Activated CD8-positive, alpha-beta memory T cell treated with anti-CD3 and anti-CD28 coated beads, Interleukin-2, amount 10 ng/mL, durations not matched to agents 7 days and 5 days (primary cell): ENCODE data around the gene FMO4. TPM values are rescaled to one million over a fixed set of nuclear protein-coding genes. Genes with fewer than 3 reads are reported as not detected.
"Not testable (repeated sequence)": the region's sequence is repeated elsewhere in the genome, so short reads cannot be mapped to it uniquely, and the experiment has no call there.

Source experiments
- ATAC-seq: fragments of 150-1000 bp; cut with Tn5 transposase; one replicate; pipeline ENCODE4 v1.10.0; 2021; ENCODE audit warnings: moderate library complexity
- CTCF ChIA-PET: fragments of 350-600 bp; sonication (Branson Sonifier 250); formaldehyde crosslinking; loops from one replicate; lab custom pipeline; 2021; ENCODE audit warnings: antibody characterized with exemption; lab: Charles Lee
- DNase-seq: peaks from one replicate; pipeline ENCODE4 v3.0.0-alpha.2; 2020
- H3K27ac Mint-ChIP-seq: one replicate; pipeline ENCODE4 v1.8.0; 2021; ENCODE audit warnings: mild to moderate bottlenecking, mixed read lengths
- H3K27me3 Mint-ChIP-seq: one replicate; pipeline ENCODE4 v1.8.0; 2021; ENCODE audit warnings: mixed read lengths
- H3K36me3 Mint-ChIP-seq: one replicate; pipeline ENCODE4 v1.8.0; 2021; ENCODE audit warnings: mild to moderate bottlenecking, mixed read lengths
- H3K4me1 Mint-ChIP-seq: one replicate; pipeline ENCODE4 v1.8.0; 2021; ENCODE audit warnings: mixed read lengths
- H3K4me3 Mint-ChIP-seq: one replicate; pipeline ENCODE4 v1.8.0; 2021; ENCODE audit warnings: mild to moderate bottlenecking, moderate library complexity, mixed read lengths
- H3K9me3 Mint-ChIP-seq: one replicate; pipeline ENCODE4 v1.8.0; 2022; ENCODE audit warnings: low read depth, mixed read lengths
- total RNA-seq, 2 experiments: library from RNA; stranded (reverse); gene quantifications; one replicate each; pipeline ENCODE4 v1.2.3, GENCODE V29; 2021

FMO4 gene
- total RNA-seq, 2 experiments from 2014 or later: 0.91 to 1.5 TPM

DNA sequence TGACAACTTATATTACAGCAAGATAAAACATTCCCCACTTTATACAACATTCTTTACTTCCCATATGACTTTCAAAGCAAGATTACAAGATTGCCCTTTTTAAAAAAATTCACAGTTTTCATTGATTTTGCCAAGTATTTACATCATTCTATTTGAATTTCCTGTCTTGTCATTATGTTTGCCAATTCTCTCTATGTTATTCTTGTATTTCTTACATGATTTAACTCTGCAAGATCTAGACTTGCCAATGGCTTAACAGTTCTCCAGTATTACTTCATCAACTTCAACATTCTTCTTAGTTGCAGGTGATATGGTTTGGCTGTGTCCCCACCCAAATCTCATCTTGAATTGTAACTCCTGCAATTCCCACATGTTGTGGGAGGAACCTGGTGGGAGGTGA, 31.6 kb downstream of the FMO4 start:
- Mint-ChIP-seq H3K27ac (no peak overlapping the region), H3K4me1 (no peaks in the 10 kb centered on the region), H3K4me3 (no peak overlapping the region), H3K36me3 (no peaks in the 10 kb centered on the region), H3K27me3 (no peaks in the 10 kb centered on the region), H3K9me3 (peaks cover 4% of the 10 kb centered on the region)
- no peak for DNase-seq
- CTCF ChIA-PET: no interaction called here
- no peak for ATAC-seq

- Mint-ChIP-seq H3K4me1 (no peaks in the 10 kb centered on the region), H3K4me3 (no peak overlapping the region), H3K36me3 (no peaks in the 10 kb centered on the region), H3K9me3 (peaks cover 2% of the 10 kb centered on the region), H3K27me3 (no peaks in the 10 kb centered on the region), H3K27ac (no peak overlapping the region)
- CTCF ChIA-PET: no interaction called here
- no peak for ATAC-seq
- no peak for DNase-seq
These were observed 32.9 kb downstream of the FMO4 start for GRCh38 chr1:171346881-171347280.

DNA sequence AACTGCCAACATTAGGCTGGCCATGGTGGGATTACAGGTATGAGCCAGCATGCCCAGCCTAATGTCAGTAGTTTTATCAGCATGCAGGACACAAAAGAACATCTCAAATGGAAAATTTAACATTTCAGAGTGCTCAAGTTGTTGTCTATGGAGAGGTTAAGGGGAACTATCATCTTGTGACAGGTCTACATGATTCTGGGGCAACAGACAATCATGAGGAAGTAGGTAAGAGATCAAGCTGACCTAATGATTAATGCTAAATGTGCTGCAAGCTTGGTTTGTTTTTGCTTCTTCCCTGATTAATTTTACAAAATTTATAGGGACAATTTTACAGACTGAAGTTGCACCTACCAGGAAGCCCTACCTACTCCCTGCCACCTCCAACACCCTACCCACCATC, 36.6 kb downstream of the FMO4 start:
- DNase-seq: no peak
- Mint-ChIP-seq H3K4me1 (no peaks in the 10 kb centered on the region), H3K27me3 (peaks cover 2% of the 10 kb centered on the region), H3K9me3 (no peaks in the 10 kb centered on the region), H3K4me3 (no peak overlapping the region), H3K36me3 (no peaks in the 10 kb centered on the region), H3K27ac (no peak overlapping the region)
- ATAC-seq: no peak
- CTCF ChIA-PET: no interaction called here

DNA sequence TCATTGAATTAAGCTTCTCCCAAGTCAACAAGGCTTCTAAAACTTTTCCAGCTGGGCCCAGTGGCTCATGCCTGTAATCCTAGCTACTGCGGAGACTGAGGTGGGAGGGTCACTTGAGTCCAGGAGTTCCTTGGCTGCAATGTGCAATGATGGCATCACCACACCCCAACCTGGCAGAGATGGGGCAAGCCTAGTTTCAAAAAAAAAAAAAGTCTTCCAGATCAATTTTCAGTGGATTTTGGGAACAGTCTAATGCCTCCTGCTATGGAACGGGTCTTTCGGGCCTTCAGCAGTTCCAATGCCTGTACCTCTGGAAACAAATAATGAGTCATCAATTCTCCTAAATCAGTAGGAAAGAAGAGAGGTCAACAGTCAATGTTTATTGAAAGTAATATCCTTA, 38.0 kb downstream of the FMO4 start:
- no peaks in the 10 kb centered on the region for H3K36me3 Mint-ChIP-seq
- no peaks in the 10 kb centered on the region for H3K4me1 Mint-ChIP-seq
- ATAC-seq (no peak), DNase-seq (no peak)
- CTCF ChIA-PET: no interaction called here
- H3K27ac Mint-ChIP-seq: no peak overlapping the region
- peaks cover 4% of the 10 kb centered on the region for H3K27me3 Mint-ChIP-seq
- no peaks in the 10 kb centered on the region for H3K9me3 Mint-ChIP-seq
- H3K4me3 Mint-ChIP-seq: no peak overlapping the region

GRCh38 chr1:171352554-171352953, 38.6 kb downstream of the FMO4 start:
- Mint-ChIP-seq H3K9me3 (no peaks in the 10 kb centered on the region), H3K27me3 (peaks cover 4% of the 10 kb centered on the region), H3K4me1 (no peaks in the 10 kb centered on the region), H3K27ac (no peak overlapping the region), H3K36me3 (no peaks in the 10 kb centered on the region), H3K4me3 (no peak overlapping the region)
- ATAC-seq: no peak
- CTCF ChIA-PET: no interaction called here
- no peak for DNase-seq

DNA sequence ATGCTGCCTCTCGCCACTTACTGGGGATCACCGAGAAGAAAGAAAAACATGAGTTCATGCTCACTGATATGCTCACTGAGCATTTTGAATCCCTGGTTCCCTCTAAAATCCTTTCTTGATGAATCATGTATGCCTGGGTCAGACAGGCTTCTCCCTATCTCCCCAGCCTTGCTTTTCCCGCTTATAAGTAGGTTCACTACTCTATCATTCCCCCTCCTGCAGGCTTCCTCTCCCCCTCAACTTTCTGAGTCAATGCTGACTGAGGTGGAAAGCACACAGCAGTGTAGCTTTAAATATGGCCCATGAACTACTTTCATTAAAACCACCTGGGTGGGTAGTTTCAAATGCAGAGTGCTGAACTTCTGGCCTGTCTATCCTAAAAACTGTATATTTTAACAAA, 41.7 kb downstream of the FMO4 start:
- Mint-ChIP-seq H3K4me3 (no peak overlapping the region), H3K4me1 (no peaks in the 10 kb centered on the region)

GRCh38 chr1:171357179-171357578, 43.2 kb downstream of the FMO4 start:
- no peaks in the 10 kb centered on the region for H3K4me1 Mint-ChIP-seq
- no peak for ATAC-seq
- no peak overlapping the region for H3K4me3 Mint-ChIP-seq
- CTCF ChIA-PET: no interaction called here
- DNase-seq: no peak
- no peak overlapping the region for H3K27ac Mint-ChIP-seq
- H3K27me3 Mint-ChIP-seq: peaks cover 15% of the 10 kb centered on the region
- H3K9me3 Mint-ChIP-seq: no peaks in the 10 kb centered on the region
- no peaks in the 10 kb centered on the region for H3K36me3 Mint-ChIP-seq

More for the DNA sequence above, 41.7 kb downstream of the FMO4 start:
- no peak overlapping the region for H3K27ac Mint-ChIP-seq
- ATAC-seq (no peak), DNase-seq (no peak)
- H3K27me3 Mint-ChIP-seq: peaks cover 8% of the 10 kb centered on the region
- no peaks in the 10 kb centered on the region for H3K36me3 Mint-ChIP-seq
- CTCF ChIA-PET: no interaction called here
- no peaks in the 10 kb centered on the region for H3K9me3 Mint-ChIP-seq

DNA sequence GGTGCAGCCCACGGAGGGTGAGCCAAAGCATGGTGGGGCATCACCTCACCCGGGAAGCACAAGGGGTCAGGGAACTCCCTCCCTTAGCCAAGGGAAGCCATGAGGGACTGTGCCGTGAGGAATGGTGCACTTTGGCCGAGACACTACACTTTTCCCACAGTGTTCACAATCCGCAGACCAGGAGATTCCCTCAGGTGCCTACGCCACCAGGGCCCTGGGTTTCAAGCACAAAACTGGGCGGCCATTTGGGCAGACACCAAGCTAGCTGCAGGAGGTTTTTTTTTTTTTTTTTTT, 45.3 kb downstream of the FMO4 start:
- H3K36me3 Mint-ChIP-seq, H3K9me3 Mint-ChIP-seq, ATAC-seq, H3K27ac Mint-ChIP-seq, H3K4me1 Mint-ChIP-seq, CTCF ChIA-PET, H3K4me3 Mint-ChIP-seq, DNase-seq: not testable (repeated sequence)
- peaks cover 22% of the 10 kb centered on the region for H3K27me3 Mint-ChIP-seq

DNA sequence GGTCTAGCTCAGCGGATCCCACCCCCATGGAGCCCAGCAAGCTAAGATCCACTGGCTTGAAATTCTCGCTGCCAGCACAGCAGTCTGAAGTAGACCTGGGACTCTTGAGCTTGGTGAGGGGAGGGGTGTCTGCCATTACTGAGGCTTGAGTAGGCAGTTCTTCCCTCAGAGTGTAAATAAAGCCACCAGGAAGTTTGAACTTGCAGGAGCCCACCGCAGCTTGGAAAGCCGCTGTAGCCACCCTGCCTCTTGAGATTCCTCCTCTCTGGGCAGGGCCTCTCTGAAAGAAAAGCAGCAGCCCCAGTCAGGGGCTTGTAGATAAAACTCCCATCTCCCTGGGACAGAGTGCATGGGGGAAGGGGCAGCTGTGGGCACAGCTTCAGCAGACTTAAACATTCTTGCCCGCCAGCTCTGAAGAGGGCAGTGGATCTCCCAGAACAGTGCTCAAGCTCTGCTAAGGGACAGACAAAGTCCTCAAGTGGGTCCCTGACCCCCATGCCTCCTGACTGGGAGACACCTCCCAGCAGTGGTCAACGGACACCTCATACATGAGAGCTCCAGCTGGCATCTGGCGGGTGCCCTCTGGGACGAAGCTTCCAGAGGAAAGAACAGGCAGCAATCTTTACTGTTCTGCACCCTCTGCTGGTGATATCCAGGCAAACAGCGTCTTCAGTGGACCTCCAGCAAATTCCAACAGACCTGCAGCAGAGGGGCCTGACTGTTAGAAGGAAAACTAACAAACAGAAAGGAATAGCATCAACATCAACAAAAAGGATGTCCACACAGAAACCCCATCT, 45.9 kb downstream of the FMO4 start:
- H3K4me3 Mint-ChIP-seq, H3K27ac Mint-ChIP-seq, H3K36me3 Mint-ChIP-seq, H3K4me1 Mint-ChIP-seq, ATAC-seq, H3K9me3 Mint-ChIP-seq, CTCF ChIA-PET, DNase-seq: not testable (repeated sequence)
- H3K27me3 Mint-ChIP-seq: peaks cover 22% of the 10 kb centered on the region

GRCh38 chr1:171366085-171366484, 52.1 kb downstream of the FMO4 start:
- ATAC-seq (no peak), DNase-seq (no peak)
- Mint-ChIP-seq H3K27me3 (peaks cover 17% of the 10 kb centered on the region), H3K36me3 (no peaks in the 10 kb centered on the region), H3K4me3 (no peak overlapping the region), H3K4me1 (no peaks in the 10 kb centered on the region), H3K9me3 (no peaks in the 10 kb centered on the region), H3K27ac (no peak overlapping the region)
- CTCF ChIA-PET: no interaction called here

GRCh38 chr1:171366816-171367215, 52.8 kb downstream of the FMO4 start:
- CTCF ChIA-PET: no interaction called here
- no peak overlapping the region for H3K4me3 Mint-ChIP-seq
- H3K4me1 Mint-ChIP-seq: no peaks in the 10 kb centered on the region

DNA sequence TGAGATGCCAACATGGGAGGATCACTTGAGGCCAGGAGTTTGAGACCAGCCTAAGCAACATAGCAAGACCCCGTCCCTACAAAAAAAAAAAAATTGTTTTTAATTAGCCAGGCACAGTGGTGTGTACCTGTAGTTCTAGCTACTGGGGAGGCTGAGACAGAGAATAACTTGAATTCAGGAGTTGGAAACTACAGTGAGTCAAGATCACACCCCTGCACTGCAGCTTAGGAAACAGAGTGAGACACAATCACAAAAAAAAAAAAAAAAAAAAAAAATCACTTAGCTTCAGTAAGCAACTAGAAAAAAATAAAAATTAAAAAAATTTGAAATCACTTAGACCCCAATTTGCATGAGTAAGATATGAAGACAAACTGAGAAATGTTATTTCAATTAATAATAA, 53.5 kb downstream of the FMO4 start:
- DNase-seq (no peak), ATAC-seq (no peak)
- Mint-ChIP-seq H3K27me3 (peaks cover 12% of the 10 kb centered on the region), H3K27ac (no peak overlapping the region), H3K9me3 (no peaks in the 10 kb centered on the region), H3K36me3 (no peaks in the 10 kb centered on the region), H3K4me3 (no peak overlapping the region), H3K4me1 (no peaks in the 10 kb centered on the region)
- CTCF ChIA-PET: no interaction called here

More at GRCh38 chr1:171366816-171367215, 52.8 kb downstream of the FMO4 start:
- Mint-ChIP-seq H3K9me3 (no peaks in the 10 kb centered on the region), H3K27ac (no peak overlapping the region), H3K27me3 (peaks cover 15% of the 10 kb centered on the region), H3K36me3 (no peaks in the 10 kb centered on the region)
- DNase-seq (no peak), ATAC-seq (no peak)

DNA sequence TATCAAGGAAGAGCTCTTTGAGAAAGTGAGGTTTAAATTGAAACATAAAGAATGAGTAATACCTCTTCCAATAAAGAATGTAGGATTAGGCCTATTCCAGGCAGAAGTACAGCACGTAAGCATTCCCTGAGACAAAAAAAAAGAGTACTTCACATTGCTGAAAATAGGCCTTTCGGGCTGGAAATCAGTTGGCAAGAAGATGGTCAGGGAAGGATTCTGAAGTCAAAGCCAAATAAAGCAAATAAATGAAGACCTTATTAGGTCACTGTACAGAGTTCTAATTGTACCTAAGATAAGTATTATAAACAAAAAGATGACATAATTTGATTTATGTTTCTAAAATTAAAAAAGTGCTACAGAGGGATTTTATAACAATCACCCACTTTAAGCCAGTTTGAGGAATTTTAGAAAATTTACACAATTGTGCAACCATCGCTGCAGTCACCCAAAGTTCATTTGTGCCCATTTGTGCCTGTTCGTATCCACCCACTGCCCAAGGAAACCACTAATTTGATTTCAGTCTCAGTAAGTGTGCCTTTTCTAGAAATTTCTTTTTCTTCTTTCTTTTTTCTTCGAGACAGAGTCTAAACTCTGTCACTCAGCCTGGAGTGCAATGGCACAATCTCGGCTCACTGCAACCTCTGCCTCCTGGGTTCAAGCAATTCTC, 58.6 kb downstream of the FMO4 start:
- DNase-seq (no peak), ATAC-seq (no peak)
- Mint-ChIP-seq H3K9me3 (no peaks in the 10 kb centered on the region), H3K27me3 (peaks cover 4% of the 10 kb centered on the region), H3K36me3 (no peaks in the 10 kb centered on the region), H3K4me1 (no peaks in the 10 kb centered on the region), H3K27ac (no peak overlapping the region), H3K4me3 (no peak overlapping the region)
- CTCF ChIA-PET: no interaction called here

DNA sequence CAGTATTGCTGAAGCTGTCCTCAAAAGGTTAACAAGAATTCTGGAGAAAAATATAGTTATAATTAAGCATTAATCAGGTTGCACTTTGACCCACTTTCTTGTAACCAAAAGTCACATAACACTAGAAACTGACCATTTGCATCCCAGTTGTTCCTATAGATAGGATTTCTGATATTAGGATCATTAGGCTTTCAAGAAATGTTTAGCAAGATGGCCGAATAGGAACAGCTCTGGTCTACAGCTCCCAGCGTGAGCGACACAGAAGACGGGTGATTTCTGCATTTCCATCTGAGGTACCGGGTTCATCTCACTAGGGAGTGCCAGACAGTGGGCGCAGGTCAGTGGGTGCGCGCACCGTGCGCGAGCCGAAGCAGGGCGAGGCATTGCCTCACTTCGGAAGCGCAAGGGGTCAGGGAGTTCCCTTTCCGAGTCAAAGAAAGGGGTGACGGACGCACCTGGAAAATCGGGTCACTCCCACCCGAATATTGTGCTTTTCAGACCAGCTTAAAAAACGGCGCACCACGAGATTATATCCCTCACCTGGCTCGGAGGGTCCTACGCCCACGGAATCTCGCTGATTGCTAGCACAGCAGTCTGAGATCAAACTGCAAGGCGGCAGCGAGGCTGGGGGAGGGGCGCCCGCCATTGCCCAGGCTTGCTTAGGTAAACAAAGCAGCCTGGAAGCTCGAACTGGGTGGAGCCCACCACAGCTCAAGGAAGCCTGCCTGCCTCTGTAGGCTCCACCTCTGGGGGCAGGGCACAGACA, 59.6 kb downstream of the FMO4 start:
- H3K27me3 Mint-ChIP-seq, H3K9me3 Mint-ChIP-seq, CTCF ChIA-PET, H3K36me3 Mint-ChIP-seq, H3K27ac Mint-ChIP-seq, DNase-seq, ATAC-seq, H3K4me1 Mint-ChIP-seq, H3K4me3 Mint-ChIP-seq: not testable (repeated sequence)
